ENCODE data around the gene STK11IP. TPM values are rescaled to one million over a fixed set of nuclear protein-coding genes. Genes with fewer than 3 reads are reported as not detected.

STK11IP gene
- total and polyA plus RNA-seq, 2 of the 13 experiments (the other 11 are each of a cell fraction or from before 2014, with no cell fraction given): 12.8 to 24.0 TPM

- Histone ChIP-seq H3K27ac (ENCODE audit: extremely low read length, insufficient read depth, low read length) (no peak overlapping the region), H3K27me3 (ENCODE audit: control insufficient read depth in 1 of 2, insufficient read depth in 2 of 2, low read length in 2 of 2) (peaks cover 6 to 8% of the 10 kb centered on the region in 2 experiments), H3K4me1 (ENCODE audit: insufficient read depth, low read length) (peaks cover 16% of the 10 kb centered on the region), H3K36me3 (replicated peaks in 1 of 2; ENCODE audit: control insufficient read depth in 1 of 2, insufficient read depth in 2 of 2, low read length in 2 of 2) (no peaks in the 10 kb centered on the region), H3K9me3 (ENCODE audit: low read length) (peaks cover 24% of the 10 kb centered on the region), H4K20me1 (ENCODE audit: insufficient read depth, low read length) (no peaks in the 10 kb centered on the region), H3K79me2 (ENCODE audit: insufficient read depth, low read length) (no peaks in the 10 kb centered on the region), H3K4me2 (ENCODE audit: low read depth, low read length) (no peak overlapping the region), H3K4me3 (replicated peaks in 1 of 3; ENCODE audit: insufficient read depth in 1 of 3, low read depth in 2 of 3, low read length in 3 of 3) (no peak overlapping the region), H3K9ac (ENCODE audit: insufficient read depth, low read depth, low read length) (no peak overlapping the region), H2AFZ (ENCODE audit: low read length) (no peak overlapping the region)
- no TSS peak for BruUV-seq (replicated peaks)
- POLR2A ChIA-PET: no interaction called here
- CTCF ChIA-PET (ENCODE audit: low intra/inter-chr PET ratio, low total read pairs): no interaction called here
- ATAC-seq (no peak), FAIRE-seq (no peak), DNase-seq (ENCODE audit: low spot score) (no peak)
- no peak for TF ChIP-seq PAF1 (CRISPR knock-in tag; IDR thresholded peaks at IDR 0.05)
- peak; percentile 31; the same call in 1 of the 2 replicates for TF ChIP-seq ZNF768 (CRISPR knock-in tag; IDR thresholded peaks at IDR 0.05)
- no peak for TF ChIP-seq ZKSCAN5 (CRISPR knock-in tag; IDR thresholded peaks at IDR 0.05)
- WGBS (ENCODE audit: low lambda C conversion rate): 58% methylated on average over 11 of the region's 11 CpGs
- in situ Hi-C loops (cut with HindIII; ENCODE audit: extremely low pct_ligation_motif_present, low pct_unique_long_range_greater_than_20kb) (no loop called here), intact Hi-C loops (cut with micrococcal nuclease; ENCODE audit: unreplicated experiment) (no loop called here)
These were observed 65.6 kb downstream of the STK11IP start for GRCh38 chr2:219663116-219663762.

GRCh38 chr2:219664041-219664440 is 66.4 kb downstream of the STK11IP start:
- H3K9me3 ChIP-seq (ENCODE audit: low read length): peaks cover 24% of the 10 kb centered on the region
- no peak overlapping the region for H3K9ac ChIP-seq (ENCODE audit: insufficient read depth, low read depth, low read length)
- peaks cover 16% of the 10 kb centered on the region for H3K4me1 ChIP-seq (ENCODE audit: insufficient read depth, low read length)
- H3K27ac ChIP-seq (ENCODE audit: extremely low read length, insufficient read depth, low read length): no peak overlapping the region
- no peaks in the 10 kb centered on the region for H3K36me3 ChIP-seq (replicated peaks in 1 of 2; ENCODE audit: control insufficient read depth in 1 of 2, insufficient read depth in 2 of 2, low read length in 2 of 2)
- FAIRE-seq (no peak), DNase-seq (ENCODE audit: low spot score) (no peak), ATAC-seq (no peak)
- intact Hi-C loops (cut with micrococcal nuclease; ENCODE audit: unreplicated experiment): no loop called here
- no peaks in the 10 kb centered on the region for H4K20me1 ChIP-seq (ENCODE audit: insufficient read depth, low read length)
- H3K27me3 ChIP-seq (ENCODE audit: control insufficient read depth in 1 of 2, insufficient read depth in 2 of 2, low read length in 2 of 2): peaks cover 6 to 16% of the 10 kb centered on the region in 2 experiments
- H3K4me3 ChIP-seq (replicated peaks in 1 of 3; ENCODE audit: insufficient read depth in 1 of 3, low read depth in 2 of 3, low read length in 3 of 3): no peak overlapping the region
- ChIA-PET POLR2A (no interaction called here), CTCF (ENCODE audit: low intra/inter-chr PET ratio, low total read pairs) (no interaction called here)
- 67% methylated on average over 5 of the region's 5 CpGs for WGBS (ENCODE audit: low lambda C conversion rate)
- H3K4me2 ChIP-seq (ENCODE audit: low read depth, low read length): no peak overlapping the region
- H2AFZ ChIP-seq (ENCODE audit: low read length): no peak overlapping the region
- H3K79me2 ChIP-seq (ENCODE audit: insufficient read depth, low read length): no peaks in the 10 kb centered on the region
- in situ Hi-C loops (cut with HindIII; ENCODE audit: extremely low pct_ligation_motif_present, low pct_unique_long_range_greater_than_20kb): no loop called here
- BruUV-seq (replicated peaks): no TSS peak
- TF ChIP-seq SNAPC5 (CRISPR knock-in tag; IDR thresholded peaks at IDR 0.05; ENCODE audit: borderline replicate concordance) (no peak), ISX (CRISPR knock-in tag; conservative IDR thresholded peaks at IDR 0.05) (no peak), STAG1 (CRISPR knock-in tag; IDR thresholded peaks at IDR 0.05) (no peak), SRSF1 (optimal IDR thresholded peaks at IDR 0.05; ENCODE audit: low read depth, low read length) (no peak), ATF7 (IDR thresholded peaks at IDR 0.05) (no peak), ATF7 (CRISPR knock-in tag; IDR thresholded peaks at IDR 0.05) (no peak), ZNF33A (CRISPR knock-in tag; IDR thresholded peaks at IDR 0.05; ENCODE audit: borderline replicate concordance) (no peak), MAX (IDR thresholded peaks at IDR 0.05) (no peak), AKNA (CRISPR knock-in tag; IDR thresholded peaks at IDR 0.05; ENCODE audit: borderline replicate concordance) (no peak), AHR (CRISPR knock-in tag; IDR thresholded peaks at IDR 0.05) (no peak), ARNT (IDR thresholded peaks at IDR 0.05) (no peak)

All from HepG2 (cell line).